BLaER1 (cell line): ENCODE results near the gene SDF4.
A peak's percentile ranks its signal among the peaks of the same experiment; 100 is the strongest.

ENCODE experiments used
- H3K27ac ChIP-seq: shearing (Covaris generic); formaldehyde crosslinking; 2 replicates; pipeline ENCODE4 v1.8.1; 2022
- H3K27me3 ChIP-seq: shearing (Covaris generic); formaldehyde crosslinking; 2 replicates; pipeline ENCODE4 v1.8.1; 2022
- H3K36me3 ChIP-seq: shearing (Covaris generic); formaldehyde crosslinking; 2 replicates; pipeline ENCODE4 v1.8.1; 2022
- H3K4me1 ChIP-seq: shearing (Covaris generic); formaldehyde crosslinking; 2 replicates; pipeline ENCODE4 v1.8.1; 2022
- H3K4me2 ChIP-seq: shearing (Covaris generic); formaldehyde crosslinking; 2 replicates; pipeline ENCODE4 v1.8.1; 2022
- H3K4me3 ChIP-seq: shearing (Covaris generic); formaldehyde crosslinking; 2 replicates; pipeline ENCODE4 v1.8.1; 2022
- H3K9ac ChIP-seq: shearing (Covaris generic); formaldehyde crosslinking; 2 replicates; pipeline ENCODE4 v1.8.1; 2022
- H3K9me3 ChIP-seq: shearing (Covaris generic); formaldehyde crosslinking; 2 replicates; pipeline ENCODE4 v1.8.1; 2022
- H4K20me1 ChIP-seq: shearing (Covaris generic); formaldehyde crosslinking; 2 replicates; pipeline ENCODE4 v1.8.1; 2022
- Cebpa-rat ChIP-seq: shearing (Covaris generic); IDR thresholded peaks from 2 replicates; pipeline ENCODE4 v1.8.1; 2022

Gene SDF4

GRCh38 chr1:1260843-1261560, 29.2 kb upstream of the SDF4 start:
- Histone ChIP-seq H3K27me3 (no peaks in the 10 kb centered on the region), H3K36me3 (peaks cover 69% of the 10 kb centered on the region), H4K20me1 (peaks cover 90% of the 10 kb centered on the region), H3K9me3 (no peaks in the 10 kb centered on the region; the same call in 1 of the 2 replicates), H3K27ac (peak overlapping the region; percentile 65), H3K4me3 (peak overlapping the region; percentile 2), H3K4me2 (peak overlapping the region; percentile 80), H3K9ac (peak overlapping the region; percentile 59), H3K4me1 (peaks cover 73% of the 10 kb centered on the region)
- TF ChIP-seq Cebpa-rat: no peak

GRCh38 chr1:1259951-1260600, 28.3 kb upstream of the SDF4 start:
- Histone ChIP-seq H4K20me1 (peaks cover 90% of the 10 kb centered on the region), H3K4me3 (peak overlapping the region; percentile 2; the same call in 1 of the 2 replicates), H3K27me3 (no peaks in the 10 kb centered on the region), H3K36me3 (peaks cover 63% of the 10 kb centered on the region), H3K4me1 (peaks cover 83% of the 10 kb centered on the region), H3K4me2 (peak overlapping the region; percentile 80), H3K9me3 (no peaks in the 10 kb centered on the region; the same call in 1 of the 2 replicates), H3K9ac (peak overlapping the region; percentile 59), H3K27ac (peak overlapping the region; percentile 65)
- TF ChIP-seq Cebpa-rat: no peak

DNA sequence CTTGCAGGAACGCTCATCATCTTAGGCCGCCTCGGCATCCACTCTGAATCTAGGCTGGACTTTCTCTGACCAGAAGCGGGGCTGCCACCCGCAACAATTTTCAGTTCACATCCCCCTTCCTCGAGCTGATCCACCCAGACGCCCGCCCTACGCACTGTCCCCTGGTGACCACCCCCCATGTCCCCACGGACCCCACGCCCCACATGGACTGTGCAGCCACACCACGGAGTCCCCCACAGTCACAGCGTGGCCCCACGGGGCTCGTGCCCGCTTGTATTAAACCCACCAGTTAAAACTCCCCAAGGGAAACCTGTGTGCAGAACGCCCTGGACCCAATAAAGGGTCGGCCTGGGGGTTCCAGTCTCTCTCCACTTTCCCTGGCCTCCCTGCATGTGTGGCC, 27.7 kb upstream of the SDF4 start:
- H3K27me3 ChIP-seq: no peaks in the 10 kb centered on the region
- H4K20me1 ChIP-seq: peaks cover 90% of the 10 kb centered on the region

GRCh38 chr1:1259119-1259488, 27.3 kb upstream of the SDF4 start:
- Histone ChIP-seq H3K4me1 (peaks cover 92% of the 10 kb centered on the region), H4K20me1 (peaks cover 90% of the 10 kb centered on the region), H3K36me3 (peaks cover 63% of the 10 kb centered on the region), H3K9ac (peak overlapping the region; percentile 59; the same call in 1 of the 2 replicates), H3K27me3 (no peaks in the 10 kb centered on the region), H3K4me3 (no peak overlapping the region), H3K27ac (peak overlapping the region; percentile 65; the same call in 1 of the 2 replicates), H3K4me2 (peak overlapping the region; percentile 80), H3K9me3 (no peaks in the 10 kb centered on the region; the same call in 1 of the 2 replicates)
- no peak for TF ChIP-seq Cebpa-rat

More for the DNA sequence above, 27.7 kb upstream of the SDF4 start:
- TF ChIP-seq Cebpa-rat: no peak
- H3K36me3 ChIP-seq: peaks cover 63% of the 10 kb centered on the region
- no peak overlapping the region for H3K4me3 ChIP-seq
- H3K9me3 ChIP-seq: no peaks in the 10 kb centered on the region; the same call in 1 of the 2 replicates
- peak overlapping the region; percentile 65 for H3K27ac ChIP-seq
- H3K4me1 ChIP-seq: peaks cover 88% of the 10 kb centered on the region
- peak overlapping the region; percentile 59 for H3K9ac ChIP-seq
- peak overlapping the region; percentile 80 for H3K4me2 ChIP-seq

GRCh38 chr1:1256956-1257871, 25.4 kb upstream of the SDF4 start:
- H3K4me2 ChIP-seq: peak overlapping the region; percentile 95
- H3K9me3 ChIP-seq: no peaks in the 10 kb centered on the region; the same call in 1 of the 2 replicates
- H3K4me3 ChIP-seq: no peak overlapping the region
- peaks cover 99% of the 10 kb centered on the region for H3K4me1 ChIP-seq
- peaks cover 63% of the 10 kb centered on the region for H3K36me3 ChIP-seq
- H3K27me3 ChIP-seq: no peaks in the 10 kb centered on the region
- no peak for TF ChIP-seq Cebpa-rat
- H4K20me1 ChIP-seq: peaks cover 90% of the 10 kb centered on the region
- peak overlapping the region; percentile 82 for H3K27ac ChIP-seq
- 0 out of 2 replicates have a peak overlapping the region, but pooled peaks have one; percentile 19 for H3K9ac ChIP-seq

DNA sequence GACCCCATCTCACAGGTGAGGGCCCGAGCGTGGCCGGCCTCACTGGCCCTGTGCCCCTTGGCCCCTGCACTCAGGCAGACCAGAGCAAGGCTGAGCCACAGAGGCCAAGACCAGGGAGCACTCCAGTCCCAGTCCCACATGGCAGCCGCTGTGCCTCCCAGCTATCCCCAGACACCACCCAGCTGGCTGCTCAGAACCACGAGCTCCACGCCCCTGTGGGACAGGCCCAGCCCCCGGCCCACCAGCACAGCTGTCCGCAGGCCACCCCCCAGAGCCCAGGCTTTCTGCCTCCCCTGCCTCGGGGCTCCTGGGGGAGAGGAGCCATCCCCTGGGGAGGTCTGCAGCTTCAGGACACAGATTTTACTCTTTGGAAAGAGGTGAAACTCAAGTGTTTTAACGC, 23.8 kb upstream of the SDF4 start:
- H3K36me3 ChIP-seq: peaks cover 64% of the 10 kb centered on the region
- TF ChIP-seq Cebpa-rat: no peak
- peaks cover 82% of the 10 kb centered on the region for H4K20me1 ChIP-seq
- H3K4me1 ChIP-seq: peaks cover 99% of the 10 kb centered on the region
- no peaks in the 10 kb centered on the region for H3K27me3 ChIP-seq
- peak overlapping the region; percentile 75 for H3K9ac ChIP-seq
- peak overlapping the region; percentile 51 for H3K4me3 ChIP-seq
- H3K9me3 ChIP-seq: no peaks in the 10 kb centered on the region; the same call in 1 of the 2 replicates
- peak overlapping the region; percentile 95 for H3K4me2 ChIP-seq
- peak overlapping the region; percentile 82 for H3K27ac ChIP-seq

- Histone ChIP-seq H3K9ac (peak overlapping the region; percentile 75), H3K4me3 (peak overlapping the region; percentile 51), H3K36me3 (peaks cover 64% of the 10 kb centered on the region), H3K9me3 (no peaks in the 10 kb centered on the region; the same call in 1 of the 2 replicates), H4K20me1 (peaks cover 79% of the 10 kb centered on the region), H3K27me3 (no peaks in the 10 kb centered on the region), H3K4me1 (peaks cover 99% of the 10 kb centered on the region), H3K27ac (peak overlapping the region; percentile 82), H3K4me2 (peak overlapping the region; percentile 95)
- no peak for TF ChIP-seq Cebpa-rat
These were observed 23.3 kb upstream of the SDF4 start for GRCh38 chr1:1255078-1255477.

DNA sequence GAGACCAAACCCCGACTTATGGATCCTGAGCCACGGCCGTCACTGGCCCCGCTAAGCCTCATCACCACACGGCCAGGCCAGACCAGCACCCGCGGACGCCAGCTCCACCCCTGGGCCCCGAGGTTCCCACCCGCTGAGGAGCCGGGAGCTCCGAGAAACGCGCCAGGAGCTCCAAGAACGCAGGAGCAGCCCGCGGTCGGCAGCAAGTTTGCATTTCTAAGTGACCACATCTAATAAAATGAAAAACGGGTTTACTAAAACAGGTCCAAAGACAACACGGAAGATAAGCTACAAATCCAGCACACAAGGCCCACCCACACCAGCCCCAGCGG, 22.8 kb upstream of the SDF4 start:
- H3K27ac ChIP-seq: peak overlapping the region; percentile 82
- peak overlapping the region; percentile 95 for H3K4me2 ChIP-seq
- peaks cover 99% of the 10 kb centered on the region for H3K4me1 ChIP-seq
- H4K20me1 ChIP-seq: peaks cover 77% of the 10 kb centered on the region
- TF ChIP-seq Cebpa-rat: no peak
- no peak overlapping the region for H3K4me3 ChIP-seq
- no peaks in the 10 kb centered on the region; the same call in 1 of the 2 replicates for H3K9me3 ChIP-seq
- peaks cover 64% of the 10 kb centered on the region for H3K36me3 ChIP-seq
- H3K9ac ChIP-seq: peak overlapping the region; percentile 75
- H3K27me3 ChIP-seq: no peaks in the 10 kb centered on the region

DNA sequence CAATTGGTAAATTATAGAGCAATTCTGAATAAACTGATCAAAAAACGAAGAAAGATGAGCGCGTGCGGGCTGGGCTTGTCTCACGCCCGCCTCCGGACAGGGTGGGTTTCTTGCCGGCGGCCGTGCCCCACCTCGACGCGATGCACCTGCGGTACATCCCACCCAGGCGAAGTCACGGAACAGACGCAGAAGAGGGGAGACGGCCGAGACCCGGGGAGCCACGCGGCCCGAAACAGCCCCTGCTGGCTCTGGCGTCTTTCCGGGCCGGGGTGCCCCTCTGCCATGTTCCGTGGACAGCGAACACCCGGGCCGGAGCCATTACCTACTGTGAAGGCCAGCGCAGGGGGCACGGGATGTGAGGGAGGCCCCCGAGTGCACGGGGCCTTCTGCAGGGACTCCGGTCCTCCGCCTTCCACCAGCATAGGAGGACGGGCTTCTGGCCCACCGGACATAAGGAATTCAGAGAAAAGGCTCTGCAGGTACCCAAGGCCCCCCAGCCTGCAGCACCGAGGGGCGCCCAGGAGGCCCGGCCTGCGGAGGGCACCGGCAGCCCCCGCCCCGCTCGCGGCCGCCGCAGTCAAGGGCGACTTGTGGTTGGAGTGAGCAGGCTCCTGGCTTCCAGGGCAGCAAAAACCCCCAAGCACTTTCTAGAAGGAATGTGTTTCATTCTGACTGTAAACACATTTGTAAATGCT, 22.3 kb upstream of the SDF4 start:
- H3K4me1 ChIP-seq: peaks cover 98% of the 10 kb centered on the region
- no peaks in the 10 kb centered on the region for H3K27me3 ChIP-seq
- no peak for TF ChIP-seq Cebpa-rat
- H3K36me3 ChIP-seq: peaks cover 61% of the 10 kb centered on the region
- H3K4me3 ChIP-seq: no peak overlapping the region
- H3K9ac ChIP-seq: peak overlapping the region; percentile 75
- H3K9me3 ChIP-seq: no peaks in the 10 kb centered on the region; the same call in 1 of the 2 replicates
- peaks cover 76% of the 10 kb centered on the region for H4K20me1 ChIP-seq
- peak overlapping the region; percentile 95 for H3K4me2 ChIP-seq
- peak overlapping the region; percentile 82 for H3K27ac ChIP-seq
